Activated T-helper 9 cell treated with anti-CD3 and anti-CD28 coated beads, Interleukin-2, amount 50 U/mL, for 16 hours (primary cell): Measurements from ENCODE around the gene ANKIB1.
"Not testable (repeated sequence)": the region's sequence is repeated elsewhere in the genome, so short reads cannot be mapped to it uniquely, and the experiment has no call there.

Experiments used
- DNase-seq: peaks from one replicate; pipeline ENCODE4 v3.0.0-alpha.2; 2020; ENCODE audit warnings: low read depth

ANKIB1 gene

DNA sequence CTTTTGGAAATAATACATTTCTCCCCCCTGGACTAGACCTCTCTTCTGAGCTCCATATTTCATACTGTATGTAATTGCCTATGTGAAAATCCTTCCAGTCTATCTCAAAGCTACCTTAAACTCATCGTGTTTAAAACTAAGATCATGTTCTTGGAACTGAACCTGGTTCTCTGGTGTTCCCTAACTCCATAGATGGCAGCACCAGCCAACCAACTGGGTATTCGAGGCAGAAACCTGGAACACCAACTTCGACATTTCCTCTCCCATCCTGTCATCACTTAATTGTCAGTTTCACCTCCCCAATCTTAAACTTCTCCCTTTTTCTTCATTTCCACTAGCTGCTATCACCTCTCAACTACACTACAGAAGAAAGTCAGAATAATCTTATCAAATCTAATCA lies 87.0 kb downstream of the ANKIB1 start:
- DNase-seq = no peak

DNA sequence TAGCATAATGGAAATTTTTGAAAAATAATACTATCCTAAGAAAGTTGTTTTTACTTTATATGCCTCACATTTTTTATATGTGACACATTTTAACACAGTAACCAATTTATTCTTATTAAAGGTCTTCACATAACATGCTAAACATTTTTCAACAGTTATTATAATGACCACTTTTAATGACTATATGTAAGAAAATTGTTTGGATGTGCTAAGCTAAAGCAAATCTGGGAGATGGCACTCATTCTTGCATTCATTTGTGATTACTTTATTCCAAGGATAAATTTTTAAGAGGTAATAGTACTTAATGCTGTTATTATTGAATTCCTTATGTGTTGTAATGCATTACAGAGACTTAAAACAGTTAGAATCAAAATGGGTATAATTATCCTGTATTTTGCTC lies 88.1 kb downstream of the ANKIB1 start:
- no peak for DNase-seq

DNA sequence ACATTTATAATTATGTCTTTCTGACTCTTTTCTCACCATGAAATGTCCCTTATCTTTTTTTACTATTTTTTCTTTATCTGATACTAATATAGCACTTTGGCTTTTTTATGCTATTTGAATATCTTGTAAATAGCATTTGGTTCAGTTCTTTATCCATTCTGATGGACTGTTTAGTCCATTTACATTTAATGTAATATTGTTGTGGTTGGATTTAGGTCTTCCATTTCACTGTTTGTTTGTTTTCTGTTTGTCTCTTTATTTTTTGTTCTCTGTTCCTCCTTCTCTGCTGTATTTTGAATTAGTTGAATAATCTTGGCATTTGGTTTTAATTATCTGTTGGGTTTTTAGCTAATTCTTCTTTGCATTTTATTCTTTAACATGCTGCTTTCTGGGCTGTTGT lies 89.8 kb downstream of the ANKIB1 start:
- no peak for DNase-seq

DNA sequence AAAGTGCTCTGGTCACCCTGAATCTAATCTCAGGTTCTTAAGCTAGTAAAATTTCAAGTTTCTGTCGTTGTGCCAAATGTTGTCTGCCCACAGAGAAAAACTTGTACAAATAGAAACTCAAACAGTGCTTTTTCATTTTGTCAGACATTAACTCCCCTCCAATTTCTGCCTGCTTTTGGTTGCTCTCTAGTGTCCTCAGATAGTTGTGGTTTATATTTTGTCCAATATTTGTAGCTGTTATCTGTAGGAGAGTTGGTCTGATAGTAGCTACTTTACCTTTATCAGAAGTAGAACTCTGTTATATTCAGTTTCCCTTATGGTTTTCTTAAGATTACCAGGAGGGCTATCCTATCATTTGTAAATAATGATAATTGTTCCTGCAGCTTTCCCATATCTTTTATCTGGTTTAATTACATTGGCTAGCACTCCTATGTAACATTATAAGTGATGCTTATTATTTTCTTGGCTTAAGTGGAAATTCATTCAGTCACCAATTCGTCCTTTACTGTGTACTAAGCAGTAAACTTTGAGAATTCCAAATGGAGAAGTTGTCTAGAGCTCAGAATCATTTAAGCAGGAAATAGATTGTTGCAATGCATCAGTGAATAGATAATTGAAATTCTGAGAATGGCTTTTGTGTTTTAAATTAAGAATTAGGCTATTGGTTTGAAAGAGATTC lies 91.0 kb downstream of the ANKIB1 start:
- no peak for DNase-seq

DNA sequence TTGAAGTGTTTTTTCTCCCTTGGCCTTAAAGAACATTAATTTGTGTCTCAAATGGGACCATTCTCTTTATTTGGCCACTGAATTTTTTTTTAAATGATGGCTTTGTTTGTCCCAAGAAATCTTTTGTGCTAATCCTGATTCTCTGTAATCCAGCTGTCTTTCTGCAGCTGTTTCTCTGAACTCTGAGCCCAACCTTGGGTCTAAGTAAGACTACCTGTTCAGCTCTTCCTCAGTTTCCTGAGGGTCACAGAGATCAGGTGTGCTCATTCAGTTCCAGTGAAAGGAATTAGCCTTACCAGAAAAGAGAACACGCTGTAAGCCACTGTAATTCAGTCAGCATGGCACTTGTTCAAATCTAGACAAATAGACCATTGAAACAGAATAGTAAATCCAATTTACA lies 94.2 kb downstream of the ANKIB1 start:
- DNase-seq = no peak

DNA sequence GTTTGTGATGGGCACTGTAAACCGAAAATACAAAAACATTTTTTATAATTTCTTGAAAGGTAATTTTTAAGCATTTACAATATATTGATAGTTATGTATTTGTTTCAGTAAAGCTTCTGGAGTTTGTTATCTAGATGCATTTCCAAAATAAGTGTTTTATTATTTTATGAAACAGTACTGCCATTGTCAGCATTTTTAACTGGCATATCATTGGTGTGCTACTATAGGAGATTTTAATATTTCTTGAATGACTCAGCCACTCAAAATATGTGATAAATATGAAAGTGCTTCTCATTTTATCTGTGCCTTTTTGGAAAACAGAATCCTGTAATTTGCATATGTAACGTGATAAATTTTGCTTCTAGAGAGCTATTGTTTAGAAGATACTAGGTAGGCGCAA lies 97.9 kb downstream of the ANKIB1 start:
- no peak for DNase-seq

DNA sequence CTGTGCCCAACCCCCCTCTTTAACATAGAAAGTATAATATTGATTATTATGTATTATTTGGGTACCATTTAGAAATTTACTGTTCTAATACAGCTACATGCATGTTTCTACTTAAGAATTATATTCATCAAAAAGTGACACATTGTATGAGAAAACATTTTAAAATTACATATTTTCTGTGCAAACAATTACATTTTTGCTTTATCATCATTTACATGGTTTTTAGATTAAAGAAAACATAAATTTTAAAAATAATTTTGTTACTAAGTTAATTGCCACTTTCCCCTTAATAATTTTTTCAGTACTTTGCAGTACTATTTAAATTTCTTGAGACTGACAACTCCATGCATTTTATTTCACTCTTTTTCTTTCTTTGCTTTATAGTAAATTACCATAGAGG lies 106.2 kb downstream of the ANKIB1 start:
- no peak for DNase-seq

DNA sequence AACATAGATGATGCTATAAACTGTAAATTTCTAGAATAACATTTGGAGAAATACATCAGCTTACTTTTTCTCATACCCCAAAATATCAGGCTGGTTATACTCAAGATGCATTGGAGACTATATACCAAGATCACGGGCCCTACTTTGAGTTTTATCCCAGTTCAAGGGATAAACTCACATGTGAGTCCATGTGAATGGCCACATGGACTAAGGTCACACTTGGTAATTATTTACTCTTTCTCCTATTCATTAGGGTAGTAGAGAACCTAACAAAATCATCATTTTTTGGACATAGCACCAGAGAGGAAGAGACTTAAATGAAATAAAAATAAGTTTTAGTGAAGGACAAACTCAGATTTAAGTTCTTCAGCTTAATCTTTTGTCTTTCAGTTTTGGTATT lies 108.4 kb downstream of the ANKIB1 start:
- DNase-seq = no peak

DNA sequence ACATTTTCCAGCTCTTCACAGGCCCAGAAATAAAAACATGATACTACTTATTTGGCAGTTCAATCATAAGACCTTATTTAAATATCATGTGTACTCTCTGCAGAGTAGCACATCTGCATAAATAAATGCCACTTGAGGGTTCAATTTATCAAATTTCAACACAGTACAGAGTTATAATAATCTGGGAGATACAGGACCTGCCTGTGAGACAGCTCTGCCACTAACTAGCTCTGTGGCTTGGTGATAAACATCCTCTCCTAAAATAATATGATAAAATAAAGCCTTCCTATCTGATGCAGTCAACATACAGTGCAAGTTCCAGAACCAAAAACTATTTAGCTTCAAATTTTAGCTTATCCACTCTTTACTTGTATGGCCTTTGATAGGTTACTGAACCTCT lies 110.6 kb downstream of the ANKIB1 start:
- DNase-seq = no peak

DNA sequence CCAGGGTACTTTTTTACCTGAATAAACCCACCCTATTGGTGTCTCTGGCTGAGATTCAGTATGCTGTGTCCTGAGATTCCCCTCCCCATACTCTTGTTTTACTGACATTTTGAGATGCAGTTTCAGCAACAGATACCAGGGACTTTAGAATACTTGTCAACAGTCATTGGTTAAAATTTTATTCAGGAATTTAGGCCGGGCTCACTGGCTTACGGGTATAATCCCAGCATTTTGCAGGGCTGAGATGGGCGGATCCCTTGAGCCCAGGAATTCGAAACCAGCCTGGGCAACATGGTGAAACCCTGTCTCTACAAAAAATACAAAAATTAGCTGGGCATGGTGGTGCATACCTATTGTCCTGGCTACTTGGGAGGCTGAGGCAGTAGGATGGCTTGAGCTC lies 111.5 kb downstream of the ANKIB1 start:
- no peak for DNase-seq

DNA sequence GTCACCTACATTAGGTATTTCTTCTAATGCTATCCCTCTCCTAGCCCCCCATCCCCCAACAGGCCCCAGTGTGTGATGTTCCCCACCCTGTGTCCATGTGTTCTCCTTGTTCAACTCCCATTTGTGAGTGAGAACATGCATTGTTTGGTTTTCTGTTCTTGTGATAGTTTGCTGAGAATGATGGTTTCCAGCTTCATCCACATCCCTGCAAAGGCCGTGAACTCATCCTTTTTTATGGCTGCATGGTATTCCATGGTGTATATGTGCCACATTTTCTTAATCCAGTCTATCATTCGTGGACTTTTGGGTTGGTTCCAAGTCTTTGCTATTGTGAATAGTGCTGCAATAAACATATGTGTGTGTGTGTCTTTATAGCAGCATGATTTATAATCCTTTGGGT lies 113.4 kb downstream of the ANKIB1 start:
- not testable (repeated sequence) for DNase-seq

DNA sequence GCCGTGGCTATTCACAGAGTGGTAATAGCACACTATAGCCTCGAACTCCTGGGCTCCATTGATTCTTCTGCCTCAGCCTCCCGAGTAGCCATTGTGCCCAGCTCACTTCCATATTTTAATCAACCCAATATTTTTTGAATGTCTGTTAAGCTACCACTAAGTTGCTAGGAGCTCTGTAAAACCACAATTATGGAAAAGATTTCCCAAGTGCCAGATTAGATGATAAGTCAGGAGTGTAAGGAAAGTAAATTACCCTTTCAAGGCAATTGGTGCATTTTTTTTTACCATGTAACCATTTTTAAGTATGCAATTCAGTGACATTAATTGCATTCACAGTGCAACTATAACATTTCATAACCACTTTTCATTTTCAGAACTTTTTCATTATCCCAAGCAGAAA lies 114.0 kb downstream of the ANKIB1 start:
- DNase-seq = no peak

DNA sequence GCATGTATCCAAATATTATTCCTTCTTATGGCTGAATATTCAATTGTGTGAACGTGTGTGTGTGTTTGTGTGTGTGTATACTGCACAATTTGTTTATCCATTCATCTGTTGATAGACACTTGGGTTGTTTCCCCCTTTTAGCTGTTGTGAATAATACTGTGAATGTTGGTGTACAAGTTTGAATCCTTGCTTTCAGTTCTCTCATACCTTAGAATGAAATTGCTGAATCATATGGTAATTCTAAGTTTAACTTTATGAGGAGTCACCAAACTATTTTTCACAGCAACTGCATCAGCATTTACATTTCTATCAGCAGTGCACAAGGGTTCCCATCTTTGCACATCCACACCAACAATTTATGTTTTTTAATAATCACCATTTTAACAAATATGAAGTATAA lies 114.6 kb downstream of the ANKIB1 start:
- no peak for DNase-seq

DNA sequence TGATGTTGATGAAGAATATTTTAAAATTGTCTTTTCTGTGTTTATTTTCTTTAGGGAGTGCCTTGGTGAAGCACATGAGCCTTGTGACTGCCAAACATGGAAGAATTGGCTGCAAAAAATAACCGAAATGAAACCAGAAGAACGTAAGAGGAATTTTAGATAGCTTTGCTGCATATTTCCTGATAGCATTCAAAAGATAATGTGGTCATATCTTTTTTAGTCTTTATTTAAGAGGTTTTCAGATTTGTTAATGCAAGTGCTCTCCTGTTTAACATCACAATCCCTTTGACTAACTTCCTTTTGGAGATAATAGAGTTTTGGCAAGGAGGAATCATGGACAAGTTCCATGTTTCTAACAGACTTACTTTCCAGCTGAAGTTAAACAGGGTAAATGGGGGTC lies 116.4 kb downstream of the ANKIB1 start:
- no peak for DNase-seq

DNA sequence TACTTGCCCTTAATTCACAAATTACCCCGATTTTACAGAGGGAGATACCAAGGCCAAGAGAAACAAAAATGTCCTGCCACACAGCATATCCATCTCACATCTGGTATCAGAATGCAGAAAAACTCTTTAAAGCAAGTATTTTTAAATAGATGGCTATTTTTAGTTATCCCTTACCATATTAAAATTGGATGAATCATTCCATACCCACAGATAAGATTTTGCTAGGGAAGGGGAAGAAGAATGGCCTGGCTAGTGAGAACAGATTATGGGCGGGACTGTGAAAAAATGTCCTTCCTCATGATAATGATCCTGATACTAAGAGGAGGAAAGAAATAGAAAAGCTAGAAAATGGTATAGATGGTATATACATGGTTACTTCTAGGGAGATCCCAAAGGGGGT lies 121.0 kb downstream of the ANKIB1 start:
- no peak for DNase-seq

DNA sequence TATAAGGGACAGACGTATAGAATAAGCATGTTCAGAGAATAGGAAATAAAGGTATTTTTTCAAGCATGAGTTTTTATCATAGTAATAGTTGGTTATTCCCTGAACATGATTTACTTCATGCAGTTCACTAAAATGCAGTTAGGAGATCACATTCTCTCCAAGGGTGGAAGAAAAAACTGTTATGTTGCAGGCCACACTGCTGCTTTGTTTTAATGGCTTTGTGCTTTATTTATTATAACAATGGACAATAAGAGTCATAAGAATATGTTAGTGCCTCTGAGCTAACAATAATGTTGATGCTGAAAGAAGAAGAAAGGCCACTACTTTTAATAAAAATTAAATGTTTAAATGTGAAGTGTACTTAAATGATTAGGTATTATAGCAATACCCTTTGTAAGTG lies 123.0 kb downstream of the ANKIB1 start:
- DNase-seq = no peak

DNA sequence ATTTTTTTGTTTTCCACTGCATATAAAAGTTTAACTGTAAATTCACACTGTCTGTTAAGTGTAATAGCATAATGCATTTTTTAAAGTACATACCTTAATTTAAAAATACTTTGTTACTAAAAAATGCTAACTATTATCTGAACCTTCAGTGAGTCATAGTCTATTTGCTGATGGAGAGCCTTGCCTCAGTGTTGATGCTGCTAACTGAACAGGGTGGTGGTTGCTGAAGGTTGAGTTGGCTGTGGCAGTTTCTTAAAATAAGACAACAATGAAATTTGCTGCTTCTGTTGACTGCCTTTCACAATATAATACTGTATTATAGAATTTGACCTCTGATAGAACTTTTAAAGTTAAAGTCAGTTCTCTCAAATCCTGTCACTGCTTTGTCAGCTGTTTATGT lies 129.2 kb downstream of the ANKIB1 start:
- no peak for DNase-seq

DNA sequence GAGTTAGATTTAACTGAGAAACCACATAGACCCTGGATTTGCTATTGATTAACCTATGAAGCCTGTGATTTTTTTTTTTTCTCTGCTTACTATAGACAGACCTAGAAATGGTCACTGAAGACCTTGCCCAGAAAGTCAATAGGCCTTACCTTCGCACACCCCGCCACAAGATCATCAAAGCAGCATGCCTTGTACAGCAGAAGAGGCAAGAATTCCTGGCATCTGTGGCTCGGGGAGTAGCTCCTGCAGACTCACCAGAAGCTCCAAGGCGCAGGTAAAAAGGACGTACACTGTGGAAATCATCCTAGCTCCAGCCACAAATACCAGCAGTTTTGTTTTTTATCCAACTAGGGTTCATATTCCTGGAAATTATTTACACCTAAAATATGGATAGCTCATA lies 145.3 kb downstream of the ANKIB1 start:
- DNase-seq = no peak

DNA sequence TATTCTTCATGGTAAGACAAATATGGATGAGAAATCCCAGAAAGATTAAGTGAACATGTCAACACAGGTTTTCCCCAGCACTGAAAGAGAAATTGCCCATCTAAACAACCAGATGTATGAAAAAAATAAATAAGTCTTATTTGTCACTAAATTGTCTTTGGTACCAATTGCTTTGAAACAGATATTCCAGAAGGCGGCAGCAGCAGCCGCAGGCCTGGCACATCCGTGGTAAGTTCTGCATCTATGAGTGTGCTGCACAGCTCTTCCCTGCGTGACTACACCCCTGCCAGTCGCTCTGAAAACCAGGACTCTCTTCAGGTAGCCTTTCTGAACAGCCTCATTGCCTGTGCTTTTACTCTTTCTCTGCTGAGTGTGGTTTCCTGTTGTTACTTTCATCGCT lies 151.8 kb downstream of the ANKIB1 start:
- no peak for DNase-seq

DNA sequence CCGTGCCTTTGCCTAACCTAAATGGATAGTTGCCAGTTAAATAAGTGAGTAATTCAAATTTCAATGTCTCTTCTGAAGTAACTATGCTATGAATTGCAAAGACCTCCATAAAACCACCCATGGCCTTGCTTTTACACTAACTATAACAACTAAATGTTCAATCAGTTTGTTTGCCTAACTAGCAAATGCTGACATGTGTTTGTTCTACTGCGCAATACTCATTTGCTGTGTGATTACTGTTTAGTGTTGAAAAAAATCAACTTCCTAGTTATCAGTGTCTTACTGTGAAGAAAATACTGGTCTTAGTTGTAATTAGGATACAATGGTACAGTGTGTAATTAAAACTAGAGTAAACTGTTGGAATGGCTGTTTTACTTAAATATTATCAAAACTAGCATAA lies 154.2 kb downstream of the ANKIB1 start:
- DNase-seq = no peak

DNA sequence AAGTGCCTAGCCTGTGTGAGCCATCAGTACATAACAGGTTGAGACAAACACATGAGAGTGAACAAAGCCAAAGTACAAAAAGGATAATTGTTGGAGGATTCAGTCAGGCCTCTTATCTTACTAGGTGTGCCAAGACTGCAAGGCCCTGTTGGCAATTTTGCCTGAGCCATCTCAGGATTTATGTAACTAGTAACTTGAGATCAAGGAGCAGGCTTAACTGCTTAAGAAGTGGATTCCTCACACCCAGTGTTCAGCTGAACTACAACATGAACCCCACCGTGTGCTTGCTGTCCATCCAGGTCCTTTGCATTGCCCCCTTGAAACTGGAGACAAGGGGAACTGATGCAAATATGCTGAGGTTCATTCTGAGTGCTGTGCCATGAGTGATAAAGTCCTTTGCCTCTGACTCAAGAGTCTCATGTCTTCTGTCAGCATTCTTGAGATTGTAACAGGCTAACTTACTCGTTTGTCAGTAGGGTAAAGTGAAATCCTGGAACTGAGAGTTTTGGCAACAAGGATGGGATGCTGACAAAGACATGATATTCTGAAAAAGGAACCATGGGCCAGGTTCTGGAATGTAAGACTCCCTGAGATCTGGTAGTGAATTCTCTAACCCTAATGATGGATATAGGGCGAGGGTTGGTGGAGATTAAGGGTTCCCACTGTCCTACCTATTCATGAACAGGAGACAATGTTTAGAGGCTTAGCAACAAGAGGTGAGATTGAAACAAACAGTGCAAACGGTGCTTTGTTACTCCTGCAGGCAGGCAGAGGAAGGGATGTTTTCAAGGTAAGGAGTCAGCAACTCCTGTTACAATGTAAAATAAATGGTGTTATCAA lies 157.4 kb downstream of the ANKIB1 start:
- DNase-seq = no peak

DNA sequence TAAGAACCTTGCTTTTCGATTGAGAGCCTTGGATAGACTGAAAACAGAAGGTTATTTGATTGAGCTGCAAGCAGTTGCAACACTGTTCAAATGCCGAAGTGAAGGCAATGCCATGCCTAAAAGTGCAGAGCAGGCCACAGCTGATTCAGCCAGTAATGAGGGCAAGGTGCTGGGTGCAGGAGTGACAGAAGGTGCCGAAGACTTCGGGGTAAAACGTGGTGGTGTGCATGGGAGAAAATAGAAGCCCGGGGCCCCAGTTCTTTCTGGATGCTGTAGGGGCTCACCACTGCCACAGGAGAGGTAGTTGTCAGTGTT lies 157.9 kb downstream of the ANKIB1 start:
- no peak for DNase-seq

DNA sequence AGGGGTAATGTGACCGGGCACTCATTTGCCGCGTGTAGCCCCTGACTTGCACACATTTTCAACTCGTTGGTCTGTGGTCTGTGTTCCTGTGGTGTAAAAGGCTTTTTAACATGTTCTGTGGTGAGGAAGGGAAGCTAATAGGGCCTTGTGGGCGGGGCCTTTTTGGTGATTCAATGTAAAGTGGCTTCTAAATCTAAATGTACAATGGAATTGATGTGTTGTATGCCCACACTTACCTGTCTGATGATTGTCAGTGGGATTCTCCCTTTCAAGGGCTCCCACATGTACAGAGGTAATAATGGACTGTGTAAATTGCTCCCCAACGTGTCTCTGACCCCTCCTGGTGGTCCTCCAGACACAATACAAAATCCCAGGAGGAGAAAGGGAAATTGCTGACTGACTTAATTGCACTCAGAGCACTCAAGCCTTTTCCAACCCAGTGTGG lies 158.4 kb downstream of the ANKIB1 start:
- DNase-seq = no peak

DNA sequence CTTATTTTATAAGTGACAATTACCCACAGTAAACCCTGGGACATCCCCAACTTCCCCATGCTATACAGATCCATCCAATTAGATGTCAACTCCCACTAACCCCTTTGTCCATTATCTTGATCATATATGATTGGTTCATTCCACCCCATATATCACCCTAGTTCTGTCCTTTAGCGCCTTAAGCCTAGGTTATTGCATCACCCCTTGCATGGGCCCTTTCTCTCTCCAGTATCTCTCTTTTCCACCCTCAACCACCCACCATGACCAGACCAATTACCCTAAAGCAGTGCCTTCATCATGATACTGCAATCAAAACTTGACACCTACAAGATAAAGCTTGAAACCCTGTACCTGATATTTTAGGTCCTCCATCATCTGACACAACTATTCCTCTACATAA lies 163.6 kb downstream of the ANKIB1 start:
- DNase-seq = no peak
